CD14-positive monocyte (primary cell): ENCODE measurements around the gene UNC13B. TPM values are rescaled to one million over a fixed set of nuclear protein-coding genes. Genes with fewer than 3 reads are reported as not detected.

Experiments used
- DNase-seq, 3 donors: peaks; one replicate each; pipeline ENCODE4 v3.0.0-alpha.2; 2011 to 2022
- H2AFZ ChIP-seq: 2 replicates; pipeline ENCODE4 v1.6.0; 2012; ENCODE audit warnings: mild to moderate bottlenecking, low read depth, low read length, inconsistent platforms; ENCODE audit not compliant: insufficient read depth, poor library complexity, severe bottlenecking
- H3K27ac ChIP-seq, 2 donors: 1 replicate in 1 of 2; 2 replicates in 1 of 2; pipeline ENCODE4 v1.5.1; 2012 to 2013; ENCODE audit warnings: low read length in 2 of 2, control low read depth in 1 of 2, inconsistent platforms in 1 of 2, low read depth in 1 of 2, mild to moderate bottlenecking in 1 of 2
- H3K27me3 ChIP-seq, 2 donors: one replicate each; pipeline versions ENCODE4 v1.6.0 to v1.6.1; 2011 to 2013; ENCODE audit warnings: low read length in 2 of 2; ENCODE audit not compliant: control insufficient read depth in 2 of 2, insufficient read depth in 2 of 2
- H3K36me3 ChIP-seq, 2 donors: replicated peaks in 1 of 2; 1 replicate in 1 of 2; 2 replicates in 1 of 2; pipeline versions ENCODE4 v1.5.1 to v1.6.1; 2012 to 2013; ENCODE audit warnings: low read length in 2 of 2, control low read depth in 1 of 2, inconsistent platforms in 1 of 2, mild to moderate bottlenecking in 1 of 2; ENCODE audit not compliant: insufficient read depth in 2 of 2, control insufficient read depth in 1 of 2
- H3K4me1 ChIP-seq, 2 donors: 1 replicate in 1 of 2; 2 replicates in 1 of 2; pipeline versions ENCODE4 v1.5.1 to v1.6.1; 2012 to 2013; ENCODE audit warnings: low read length in 2 of 2, control low read depth in 1 of 2, inconsistent platforms in 1 of 2, mild to moderate bottlenecking in 1 of 2, moderate library complexity in 1 of 2; ENCODE audit not compliant: insufficient read depth in 2 of 2, control insufficient read depth in 1 of 2
- H3K4me2 ChIP-seq: replicated peaks from 2 replicates; pipeline ENCODE3; 2012; ENCODE audit warnings: low read length, moderate library complexity, mild to moderate bottlenecking; ENCODE audit not compliant: poor library complexity, severe bottlenecking; ENCODE audit errors: extremely low read depth
- H3K4me3 ChIP-seq, 3 experiments: fragments of 200-600 bp in 1 of 3; sonication (generic) in 1 of 3; replicated peaks in 1 of 3; 1 replicate in 2 of 3; 2 replicates in 1 of 3; pipeline ENCODE4 v1.5.1; 2011 to 2013; ENCODE audit warnings: low read length in 3 of 3, mild to moderate bottlenecking in 3 of 3, control low read depth in 2 of 3, low read depth in 2 of 3, inconsistent platforms in 1 of 3, moderate library complexity in 1 of 3
- H3K79me2 ChIP-seq: 2 replicates; pipeline ENCODE4 v1.6.0; 2012; ENCODE audit warnings: mild to moderate bottlenecking, control low read depth, inconsistent platforms, low read length, moderate library complexity; ENCODE audit not compliant: insufficient read depth
- H3K9ac ChIP-seq: 2 replicates; pipeline ENCODE4 v1.6.0; 2017; ENCODE audit warnings: low read length, mild to moderate bottlenecking; ENCODE audit not compliant: insufficient read depth, poor library complexity, severe bottlenecking
- H3K9me3 ChIP-seq, 2 donors: replicated peaks in 1 of 2; 1 replicate in 1 of 2; 2 replicates in 1 of 2; pipeline versions ENCODE4 v1.5.1 to v1.6.1; 2012 to 2013; ENCODE audit warnings: low read length in 2 of 2, control low read depth in 1 of 2; ENCODE audit not compliant: control insufficient read depth in 1 of 2, insufficient read depth in 1 of 2
- H4K20me1 ChIP-seq: 2 replicates; pipeline ENCODE4 v1.6.0; 2012; ENCODE audit warnings: mild to moderate bottlenecking, low read length, control low read depth, moderate library complexity; ENCODE audit not compliant: insufficient read depth
- H3K27ac Mint-ChIP-seq, 7 donors: one replicate each; pipeline ENCODE4 v1.8.0; 2020; ENCODE audit warnings: mild to moderate bottlenecking in 7 of 7, mixed read lengths in 7 of 7, moderate library complexity in 6 of 7, inconsistent platforms in 2 of 7
- H3K27me3 Mint-ChIP-seq, 3 donors: one replicate each; pipeline ENCODE4 v1.8.0; 2021 to 2022; ENCODE audit warnings: low read depth in 3 of 3, mild to moderate bottlenecking in 3 of 3, mixed read lengths in 3 of 3, moderate library complexity in 3 of 3, inconsistent platforms in 1 of 3
- H3K36me3 Mint-ChIP-seq, 2 donors: one replicate each; pipeline ENCODE4 v1.8.0; 2020; ENCODE audit warnings: mixed read lengths in 2 of 2, inconsistent platforms in 1 of 2, mild to moderate bottlenecking in 1 of 2
- H3K4me1 Mint-ChIP-seq: one replicate; pipeline ENCODE4 v1.8.0; 2020; ENCODE audit warnings: mild to moderate bottlenecking, mixed read lengths
- H3K4me3 Mint-ChIP-seq, 2 donors: one replicate each; pipeline ENCODE4 v1.8.0; 2020; ENCODE audit warnings: mild to moderate bottlenecking in 2 of 2, mixed read lengths in 2 of 2, moderate library complexity in 1 of 2
- H3K9me3 Mint-ChIP-seq, 7 donors: one replicate each; pipeline ENCODE4 v1.8.0; 2020 to 2022; ENCODE audit warnings: mixed read lengths in 7 of 7, mild to moderate bottlenecking in 6 of 7, moderate library complexity in 6 of 7, inconsistent platforms in 2 of 7
- CTCF ChIP-seq: fragments of 200-600 bp; IDR thresholded peaks from one replicate; pipeline ENCODE4 v1.8.0; 2022; ENCODE audit warnings: antibody characterized with exemption, mild to moderate bottlenecking
- WGBS: methylation state at CpG from one replicate; pipeline ENCODE4 v1.1.5; 2013; ENCODE audit warnings: missing lambda C conversion rate; ENCODE audit not compliant: insufficient coverage; 5-methylcytosine and 5-hydroxymethylcytosine counted together
- intact Hi-C, 2 donors: fragments of 100-400 bp; cut with micrococcal nuclease; formaldehyde crosslinking; loops; one replicate each; pipeline versions ENCODE4 v1.15.0 to v1.15.1; 2023
- polyA plus RNA-seq, 3 donors: library from polyadenylated mRNA; depleted of rRNA in 1 of 3; unstranded in 2 of 3; stranded (reverse) in 1 of 3; fragments of 300-500 nt in 2 of 3; fragments of >200 nt in 1 of 3; fragmentation: Illumina TruSeq in 2 of 3; gene quantifications; 1 replicate in 2 of 3; 2 replicates in 1 of 3; pipeline ENCODE4 v1.2.3, GENCODE V29; 2012 to 2021

The UNC13B gene
- polyA plus RNA-seq, 3 donors: 0.41 to 0.81 (median 0.66) TPM

- Histone ChIP-seq H3K4me3 (no peak overlapping the region), H3K4me1 (no peaks in the 10 kb centered on the region), H3K4me2 (no peak overlapping the region), H3K79me2 (no peaks in the 10 kb centered on the region), H2AFZ (no peak overlapping the region), H3K36me3 (no peaks in the 10 kb centered on the region), H3K9ac (no peak overlapping the region), H3K9me3 (no peaks in the 10 kb centered on the region), H3K27ac (no peak overlapping the region), H4K20me1 (no peaks in the 10 kb centered on the region), H3K27me3 (no peaks in the 10 kb centered on the region)
- H3K36me3 Mint-ChIP-seq: no peaks in the 10 kb centered on the region
- H3K4me1 Mint-ChIP-seq: peaks cover 4% of the 10 kb centered on the region
- H3K4me3 Mint-ChIP-seq: peak overlapping the region in 1 of 2 donors; percentile 56
- no peak for DNase-seq
- intact Hi-C loops: no loop called here
- H3K27ac Mint-ChIP-seq: peak overlapping the region in 1 of 7 donors; percentile 10
- peaks cover 0 to 3% (median 0%) of the 10 kb centered on the region in 7 donors for H3K9me3 Mint-ChIP-seq
- WGBS: 97% methylated on average over 3 of the region's 8 CpGs
- H3K27me3 Mint-ChIP-seq: peaks cover 0 to 2% (median 1%) of the 10 kb centered on the region in 3 donors
- TF ChIP-seq CTCF: no peak
Measured at GRCh38 chr9:35322075-35322885, 160.5 kb downstream of the UNC13B start.

GRCh38 chr9:35324966-35325365 is 163.2 kb downstream of the UNC13B start:
- no peak overlapping the region for H2AFZ ChIP-seq
- Mint-ChIP-seq H3K9me3 (peaks cover 0 to 9% (median 0%) of the 10 kb centered on the region in 7 donors), H3K4me3 (no peak overlapping the region), H3K4me1 (peaks cover 4% of the 10 kb centered on the region), H3K27me3 (peaks cover 1 to 2% (median 2%) of the 10 kb centered on the region in 3 donors), H3K27ac (no peak overlapping the region), H3K36me3 (no peaks in the 10 kb centered on the region)
- no peak overlapping the region for H3K9ac ChIP-seq
- no peak overlapping the region for H3K27ac ChIP-seq
- no peaks in the 10 kb centered on the region for H3K36me3 ChIP-seq
- no peaks in the 10 kb centered on the region for H3K79me2 ChIP-seq
- intact Hi-C loops: no loop called here
- H3K27me3 ChIP-seq: no peaks in the 10 kb centered on the region
- no peaks in the 10 kb centered on the region for H3K4me1 ChIP-seq
- H3K9me3 ChIP-seq: no peaks in the 10 kb centered on the region
- H3K4me3 ChIP-seq: no peak overlapping the region
- H4K20me1 ChIP-seq: no peaks in the 10 kb centered on the region
- TF ChIP-seq CTCF: no peak
- no peak overlapping the region for H3K4me2 ChIP-seq
- no CpG with 5 or more reads among the region's 3 CpGs for WGBS
- DNase-seq: no peak
